ENCODE data around the gene SLC22A31.

The SLC22A31 gene

DNA sequence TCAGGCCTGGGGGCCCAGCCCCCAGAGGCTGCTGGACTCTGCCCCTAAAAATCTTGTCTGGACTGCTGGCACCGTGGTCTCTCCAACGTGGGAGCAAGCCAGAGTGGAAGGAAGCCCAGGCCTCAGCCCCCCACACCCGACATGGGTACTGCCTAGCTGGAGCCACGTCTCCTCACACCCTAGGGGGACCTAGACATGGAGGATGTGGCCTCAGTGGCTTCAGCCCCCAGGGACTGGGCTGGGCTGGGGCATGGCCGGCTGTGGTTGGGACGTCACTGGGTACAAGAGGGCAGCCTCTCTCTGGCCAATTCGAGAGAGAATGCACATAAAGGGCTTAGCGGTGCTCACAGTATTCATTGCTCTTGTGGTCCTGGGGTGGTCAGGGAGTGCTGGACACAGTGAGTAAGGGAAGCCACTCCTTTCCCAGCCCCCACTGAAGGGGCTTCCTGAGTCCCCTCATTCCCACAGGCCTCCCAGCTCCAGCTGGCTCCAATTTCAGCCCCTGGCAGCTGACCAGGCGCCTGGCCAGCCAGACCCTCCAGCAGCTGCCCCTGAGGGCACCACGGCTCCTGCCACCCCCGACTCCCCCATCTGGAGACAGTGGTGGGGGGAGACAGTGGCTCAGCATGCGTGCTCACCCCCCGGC, 27.7 kb downstream of the SLC22A31 start (continued):
- no peak for TF ChIP-seq ISL1 (CRISPR knock-in tag; IDR thresholded peaks at IDR 0.05)
- no peak for TF ChIP-seq ESRRG (CRISPR knock-in tag; IDR thresholded peaks at IDR 0.05)

DNA sequence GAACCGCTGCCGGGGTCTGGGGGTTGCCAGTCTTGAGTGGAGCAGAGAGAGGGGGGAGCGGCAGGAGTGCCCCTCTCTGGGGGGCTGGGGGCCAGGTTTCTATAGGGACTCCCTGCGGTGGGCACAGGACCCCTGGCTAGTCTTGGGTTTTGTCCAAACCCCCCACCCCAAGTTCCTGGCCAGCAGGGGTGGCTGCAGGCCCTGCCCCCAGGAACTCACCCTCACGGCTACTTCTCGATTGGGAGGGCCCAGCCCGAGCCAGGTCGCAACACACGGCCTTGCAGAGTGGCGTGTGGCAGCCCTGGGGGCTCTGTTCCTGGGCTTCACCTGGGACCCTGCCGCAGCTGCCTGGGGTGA, 28.2 kb downstream of the SLC22A31 start:
- no peak for TF ChIP-seq SNAI2 (CRISPR knock-in tag; IDR thresholded peaks at IDR 0.05)
- TF ChIP-seq OSR1 (CRISPR knock-in tag; IDR thresholded peaks at IDR 0.05): no peak
- TF ChIP-seq ZNF70 (CRISPR knock-in tag; IDR thresholded peaks at IDR 0.05): no peak
- TF ChIP-seq, protein P1, sequence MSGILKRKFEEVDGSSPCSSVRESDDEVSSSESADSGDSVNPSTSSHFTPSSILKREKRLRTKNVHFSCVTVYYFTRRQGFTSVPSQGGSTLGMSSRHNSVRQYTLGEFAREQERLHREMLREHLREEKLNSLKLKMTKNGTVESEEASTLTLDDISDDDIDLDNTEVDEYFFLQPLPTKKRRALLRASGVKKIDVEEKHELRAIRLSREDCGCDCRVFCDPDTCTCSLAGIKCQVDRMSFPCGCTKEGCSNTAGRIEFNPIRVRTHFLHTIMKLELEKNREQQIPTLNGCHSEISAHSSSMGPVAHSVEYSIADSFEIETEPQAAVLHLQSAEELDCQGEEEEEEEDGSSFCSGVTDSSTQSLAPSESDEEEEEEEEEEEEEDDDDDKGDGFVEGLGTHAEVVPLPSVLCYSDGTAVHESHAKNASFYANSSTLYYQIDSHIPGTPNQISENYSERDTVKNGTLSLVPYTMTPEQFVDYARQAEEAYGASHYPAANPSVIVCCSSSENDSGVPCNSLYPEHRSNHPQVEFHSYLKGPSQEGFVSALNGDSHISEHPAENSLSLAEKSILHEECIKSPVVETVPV (CRISPR knock-in tag; IDR thresholded peaks at IDR 0.05): no peak
- no peak for TF ChIP-seq ESRRG (CRISPR knock-in tag; IDR thresholded peaks at IDR 0.05)
- ATAC-seq: no peak

DNA sequence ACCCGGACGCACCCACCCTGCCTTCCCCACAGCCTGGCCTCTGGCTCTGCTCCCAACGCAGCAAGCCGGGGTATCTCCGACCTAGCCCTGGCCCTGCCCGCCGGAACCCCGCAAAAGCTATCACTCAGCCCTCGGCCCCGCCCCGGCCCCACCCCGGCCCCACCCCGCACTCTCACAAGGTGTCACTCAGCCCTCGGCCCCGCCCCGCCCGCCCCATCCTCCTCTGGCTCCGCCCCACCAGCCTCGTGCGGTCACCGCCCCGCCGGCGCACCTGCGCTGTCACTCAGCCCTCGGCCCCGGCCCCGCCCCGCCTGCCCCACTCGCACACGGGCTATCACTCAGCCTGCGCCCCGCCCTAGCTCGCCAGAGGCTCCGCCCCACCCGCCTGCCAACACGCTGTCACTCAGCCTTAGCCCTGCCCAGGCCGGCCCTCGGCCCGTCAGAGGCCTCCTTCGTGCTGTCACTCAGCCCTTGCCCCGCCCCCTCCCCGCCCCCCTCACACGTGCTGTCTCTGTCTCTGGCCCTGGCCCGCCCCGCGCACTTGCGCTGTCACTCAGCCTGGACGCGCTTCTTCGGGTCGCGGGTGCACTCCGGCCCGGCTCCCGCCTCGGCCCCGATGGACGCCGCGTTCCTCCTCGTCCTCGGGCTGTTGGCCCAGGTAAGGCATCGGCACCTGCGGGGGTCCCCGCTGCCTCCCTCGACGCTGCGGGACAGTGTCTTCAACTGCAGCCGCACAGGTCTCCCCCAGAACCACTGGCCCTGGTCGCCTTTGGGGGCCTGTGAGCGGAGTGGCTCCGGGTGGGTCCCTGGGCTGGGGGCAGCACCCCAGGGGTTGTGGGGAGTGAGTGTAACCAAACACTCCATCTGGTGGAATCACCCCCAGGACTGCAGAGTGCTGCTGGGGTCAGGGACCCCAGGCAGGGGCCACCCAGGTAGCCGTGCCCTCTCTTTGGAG, 28.8 kb downstream of the SLC22A31 start, which contains the start of gene CDH15:
Gene CDH15 (plus strand): TSS at position 533 of the 955 bp plus-strand sequence. CDS start 84 bp downstream, at position 617.
- TF ChIP-seq ZC3H10 (CRISPR knock-in tag; IDR thresholded peaks at IDR 0.05) (no peak), ZFP30 (CRISPR knock-in tag; IDR thresholded peaks at IDR 0.05) (no peak)
- peak; percentile 82 for ATAC-seq

DNA sequence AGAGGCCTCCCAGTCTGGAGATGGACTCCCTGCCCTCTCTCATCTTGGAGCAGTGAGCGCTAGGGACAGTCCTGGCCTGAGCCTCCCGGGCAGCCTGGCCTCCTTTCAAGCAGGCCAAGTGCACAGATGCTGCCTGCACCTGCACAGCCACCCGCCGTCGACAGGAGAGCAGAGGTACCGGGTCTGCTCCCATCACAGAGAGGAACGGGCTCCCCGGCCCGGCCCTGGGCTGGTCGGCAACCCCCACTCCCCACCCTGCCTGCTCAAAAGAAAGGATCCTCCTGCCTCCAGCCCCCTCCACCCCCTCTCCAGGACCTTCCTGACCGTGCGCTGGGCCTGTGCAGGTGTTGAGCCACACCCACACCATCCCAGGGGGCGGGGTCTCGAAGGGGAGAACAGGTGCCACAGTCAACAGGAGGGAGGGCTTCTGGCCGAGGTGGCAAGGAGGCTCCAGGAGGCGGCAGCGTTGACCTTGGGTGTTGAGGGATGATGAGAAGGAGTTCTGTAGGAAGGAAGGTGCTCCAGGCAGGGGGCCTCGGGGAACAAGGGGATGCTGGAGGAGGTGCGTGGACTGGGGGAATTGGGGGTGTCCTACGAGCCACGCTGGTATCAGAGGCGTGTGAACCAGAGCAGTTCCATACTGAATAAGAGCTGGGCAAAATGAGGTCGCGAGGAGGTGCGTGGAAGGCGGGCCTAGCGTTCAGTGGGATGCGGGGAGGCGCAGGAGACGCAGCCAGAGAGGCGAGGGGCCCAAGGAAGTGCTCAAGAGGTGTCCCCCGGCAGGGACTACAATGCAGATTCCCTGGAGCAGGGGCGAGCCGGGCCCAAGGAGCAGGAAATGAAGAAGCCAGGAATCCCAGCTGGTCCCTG, 29.8 kb downstream of the SLC22A31 start:
- no peak for TF ChIP-seq ISL1 (CRISPR knock-in tag; IDR thresholded peaks at IDR 0.05)
- no peak for TF ChIP-seq OSR1 (CRISPR knock-in tag; IDR thresholded peaks at IDR 0.05)
- no peak for TF ChIP-seq CSDC2 (CRISPR knock-in tag; IDR thresholded peaks at IDR 0.05)

DNA sequence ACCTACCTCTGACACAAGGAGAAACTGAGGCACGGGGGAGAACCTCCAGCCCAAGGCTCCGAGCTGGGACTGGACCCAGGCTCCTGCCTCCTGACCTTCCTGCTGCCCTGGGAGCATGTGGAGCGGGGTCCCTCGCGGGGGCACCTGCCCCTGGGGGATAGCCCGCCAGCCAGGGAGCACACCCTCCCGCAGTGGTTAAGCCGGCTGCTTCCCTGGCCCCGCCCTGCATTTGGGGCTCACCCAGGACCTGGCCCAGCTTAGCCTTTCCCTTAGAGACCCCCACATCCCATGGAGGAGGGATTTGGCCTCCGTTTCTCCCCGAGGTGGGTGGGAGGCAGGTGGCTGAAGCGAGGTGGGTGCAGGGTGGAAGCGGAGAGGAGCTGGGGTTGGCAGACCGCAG, 30.6 kb downstream of the SLC22A31 start:
- TF ChIP-seq TCF4 (CRISPR knock-in tag; IDR thresholded peaks at IDR 0.05; ENCODE audit: borderline replicate concordance): no peak
- no peak for TF ChIP-seq SNAI2 (CRISPR knock-in tag; IDR thresholded peaks at IDR 0.05)
- TF ChIP-seq, protein P2, sequence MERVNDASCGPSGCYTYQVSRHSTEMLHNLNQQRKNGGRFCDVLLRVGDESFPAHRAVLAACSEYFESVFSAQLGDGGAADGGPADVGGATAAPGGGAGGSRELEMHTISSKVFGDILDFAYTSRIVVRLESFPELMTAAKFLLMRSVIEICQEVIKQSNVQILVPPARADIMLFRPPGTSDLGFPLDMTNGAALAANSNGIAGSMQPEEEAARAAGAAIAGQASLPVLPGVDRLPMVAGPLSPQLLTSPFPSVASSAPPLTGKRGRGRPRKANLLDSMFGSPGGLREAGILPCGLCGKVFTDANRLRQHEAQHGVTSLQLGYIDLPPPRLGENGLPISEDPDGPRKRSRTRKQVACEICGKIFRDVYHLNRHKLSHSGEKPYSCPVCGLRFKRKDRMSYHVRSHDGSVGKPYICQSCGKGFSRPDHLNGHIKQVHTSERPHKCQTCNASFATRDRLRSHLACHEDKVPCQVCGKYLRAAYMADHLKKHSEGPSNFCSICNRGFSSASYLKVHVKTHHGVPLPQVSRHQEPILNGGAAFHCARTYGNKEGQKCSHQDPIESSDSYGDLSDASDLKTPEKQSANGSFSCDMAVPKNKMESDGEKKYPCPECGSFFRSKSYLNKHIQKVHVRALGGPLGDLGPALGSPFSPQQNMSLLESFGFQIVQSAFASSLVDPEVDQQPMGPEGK (CRISPR knock-in tag; IDR thresholded peaks at IDR 0.05; ENCODE audit: borderline replicate concordance): no peak
- no peak for TF ChIP-seq ZFP3 (CRISPR knock-in tag; IDR thresholded peaks at IDR 0.05)
- no peak for TF ChIP-seq BACH2 (CRISPR knock-in tag; IDR thresholded peaks at IDR 0.05; ENCODE audit: borderline replicate concordance)
- no peak for TF ChIP-seq RARB (CRISPR knock-in tag; IDR thresholded peaks at IDR 0.05)
- TF ChIP-seq ZC3H10 (CRISPR knock-in tag; IDR thresholded peaks at IDR 0.05): no peak
- no peak for TF ChIP-seq TOX (CRISPR knock-in tag; IDR thresholded peaks at IDR 0.05; ENCODE audit: borderline replicate concordance)
- TF ChIP-seq ZNF8 (CRISPR knock-in tag; IDR thresholded peaks at IDR 0.05): no peak
- no peak for TF ChIP-seq CSDC2 (CRISPR knock-in tag; IDR thresholded peaks at IDR 0.05)
- no peak for TF ChIP-seq OSR1 (CRISPR knock-in tag; IDR thresholded peaks at IDR 0.05)
- TF ChIP-seq ARNTL (CRISPR knock-in tag; IDR thresholded peaks at IDR 0.05; ENCODE audit: borderline replicate concordance, low read depth): no peak
- TF ChIP-seq ZFP30 (CRISPR knock-in tag; IDR thresholded peaks at IDR 0.05): no peak
- TF ChIP-seq, protein P3, sequence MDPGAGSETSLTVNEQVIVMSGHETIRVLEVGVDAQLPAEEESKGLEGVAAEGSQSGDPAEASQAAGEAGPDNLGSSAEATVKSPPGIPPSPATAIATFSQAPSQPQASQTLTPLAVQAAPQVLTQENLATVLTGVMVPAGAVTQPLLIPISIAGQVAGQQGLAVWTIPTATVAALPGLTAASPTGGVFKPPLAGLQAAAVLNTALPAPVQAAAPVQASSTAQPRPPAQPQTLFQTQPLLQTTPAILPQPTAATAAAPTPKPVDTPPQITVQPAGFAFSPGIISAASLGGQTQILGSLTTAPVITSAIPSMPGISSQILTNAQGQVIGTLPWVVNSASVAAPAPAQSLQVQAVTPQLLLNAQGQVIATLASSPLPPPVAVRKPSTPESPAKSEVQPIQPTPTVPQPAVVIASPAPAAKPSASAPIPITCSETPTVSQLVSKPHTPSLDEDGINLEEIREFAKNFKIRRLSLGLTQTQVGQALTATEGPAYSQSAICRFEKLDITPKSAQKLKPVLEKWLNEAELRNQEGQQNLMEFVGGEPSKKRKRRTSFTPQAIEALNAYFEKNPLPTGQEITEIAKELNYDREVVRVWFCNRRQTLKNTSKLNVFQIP (CRISPR knock-in tag; IDR thresholded peaks at IDR 0.05; ENCODE audit: borderline replicate concordance, low read depth): no peak
- TF ChIP-seq, protein P4, sequence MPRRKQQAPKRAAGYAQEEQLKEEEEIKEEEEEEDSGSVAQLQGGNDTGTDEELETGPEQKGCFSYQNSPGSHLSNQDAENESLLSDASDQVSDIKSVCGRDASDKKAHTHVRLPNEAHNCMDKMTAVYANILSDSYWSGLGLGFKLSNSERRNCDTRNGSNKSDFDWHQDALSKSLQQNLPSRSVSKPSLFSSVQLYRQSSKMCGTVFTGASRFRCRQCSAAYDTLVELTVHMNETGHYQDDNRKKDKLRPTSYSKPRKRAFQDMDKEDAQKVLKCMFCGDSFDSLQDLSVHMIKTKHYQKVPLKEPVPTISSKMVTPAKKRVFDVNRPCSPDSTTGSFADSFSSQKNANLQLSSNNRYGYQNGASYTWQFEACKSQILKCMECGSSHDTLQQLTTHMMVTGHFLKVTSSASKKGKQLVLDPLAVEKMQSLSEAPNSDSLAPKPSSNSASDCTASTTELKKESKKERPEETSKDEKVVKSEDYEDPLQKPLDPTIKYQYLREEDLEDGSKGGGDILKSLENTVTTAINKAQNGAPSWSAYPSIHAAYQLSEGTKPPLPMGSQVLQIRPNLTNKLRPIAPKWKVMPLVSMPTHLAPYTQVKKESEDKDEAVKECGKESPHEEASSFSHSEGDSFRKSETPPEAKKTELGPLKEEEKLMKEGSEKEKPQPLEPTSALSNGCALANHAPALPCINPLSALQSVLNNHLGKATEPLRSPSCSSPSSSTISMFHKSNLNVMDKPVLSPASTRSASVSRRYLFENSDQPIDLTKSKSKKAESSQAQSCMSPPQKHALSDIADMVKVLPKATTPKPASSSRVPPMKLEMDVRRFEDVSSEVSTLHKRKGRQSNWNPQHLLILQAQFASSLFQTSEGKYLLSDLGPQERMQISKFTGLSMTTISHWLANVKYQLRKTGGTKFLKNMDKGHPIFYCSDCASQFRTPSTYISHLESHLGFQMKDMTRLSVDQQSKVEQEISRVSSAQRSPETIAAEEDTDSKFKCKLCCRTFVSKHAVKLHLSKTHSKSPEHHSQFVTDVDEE (CRISPR knock-in tag; IDR thresholded peaks at IDR 0.05): no peak
- no peak for TF ChIP-seq PPARA (CRISPR knock-in tag; IDR thresholded peaks at IDR 0.05; ENCODE audit: borderline replicate concordance)
- TF ChIP-seq, protein P1 (CRISPR knock-in tag; IDR thresholded peaks at IDR 0.05): no peak
- no peak for ATAC-seq

More for the DNA sequence above, 29.8 kb downstream of the SLC22A31 start:
- no peak for ATAC-seq
